Epithelial cell of esophagus (primary cell): ENCODE data around the gene PNPLA7.

Experiments used
- DNase-seq: peaks from one replicate; pipeline ENCODE4 v3.0.0; 2010; ENCODE audit warnings: low read depth
- H3K4me3 ChIP-seq: 2 replicates; pipeline ENCODE4 v1.5.1; 2011; ENCODE audit warnings: mild to moderate bottlenecking, low read length, control low read depth
- CTCF ChIP-seq: IDR thresholded peaks from 2 replicates; pipeline ENCODE4 v1.5.1; 2011; ENCODE audit warnings: low read depth, mild to moderate bottlenecking, low read length, control low read depth, inconsistent platforms; ENCODE audit not compliant: insufficient read depth; ENCODE audit errors: missing control alignments

Gene PNPLA7

GRCh38 chr9:137428311-137428630, 121.9 kb downstream of the PNPLA7 start:
- no peak for DNase-seq
- H3K4me3 ChIP-seq = no peak overlapping the region
- TF ChIP-seq CTCF = no peak

- no peak for DNase-seq
- TF ChIP-seq CTCF = peak; percentile 17
- H3K4me3 ChIP-seq = no peak overlapping the region
Measured at GRCh38 chr9:137427454-137428310, 122.5 kb downstream of the PNPLA7 start.

GRCh38 chr9:137426018-137426681, 124.1 kb downstream of the PNPLA7 start:
- no peak for TF ChIP-seq CTCF
- H3K4me3 ChIP-seq = no peak overlapping the region
- DNase-seq = no peak

- peak overlapping the region; percentile 51 for H3K4me3 ChIP-seq
- DNase-seq = peak; percentile 45
- TF ChIP-seq CTCF = no peak
Measured at GRCh38 chr9:137423514-137424291, 126.5 kb downstream of the PNPLA7 start.

GRCh38 chr9:137422604-137423513, 127.3 kb downstream of the PNPLA7 start, which contains the start of the genes EXD3 and NOXA1:
Gene EXD3, minus strand, starts transcription at chr9:137423162. Its CDS starts 27,805 bp downstream, at chr9:137395357.
Gene NOXA1, plus strand, starts transcription at chr9:137423393. Its CDS starts 137 bp downstream, at chr9:137423530.
- peak; percentile 94 for DNase-seq
- H3K4me3 ChIP-seq = peak within 1 kb of the TSS; percentile 72
- TF ChIP-seq CTCF = peak; percentile 30

GRCh38 chr9:137421838-137422603, 128.2 kb downstream of the PNPLA7 start:
- TF ChIP-seq CTCF = no peak
- DNase-seq = no peak
- peak overlapping the region; percentile 72 for H3K4me3 ChIP-seq
